Measurements from ENCODE around the gene SGPP2. TPM values are rescaled to one million over a fixed set of nuclear protein-coding genes. Genes with fewer than 3 reads are reported as not detected.
A peak's percentile ranks its signal among the peaks of the same experiment; 100 is the strongest.

Gene SGPP2
- total RNA-seq, 6 donors from 2014 or later = 5.2 to 85.9 (median 21.8) TPM

DNA sequence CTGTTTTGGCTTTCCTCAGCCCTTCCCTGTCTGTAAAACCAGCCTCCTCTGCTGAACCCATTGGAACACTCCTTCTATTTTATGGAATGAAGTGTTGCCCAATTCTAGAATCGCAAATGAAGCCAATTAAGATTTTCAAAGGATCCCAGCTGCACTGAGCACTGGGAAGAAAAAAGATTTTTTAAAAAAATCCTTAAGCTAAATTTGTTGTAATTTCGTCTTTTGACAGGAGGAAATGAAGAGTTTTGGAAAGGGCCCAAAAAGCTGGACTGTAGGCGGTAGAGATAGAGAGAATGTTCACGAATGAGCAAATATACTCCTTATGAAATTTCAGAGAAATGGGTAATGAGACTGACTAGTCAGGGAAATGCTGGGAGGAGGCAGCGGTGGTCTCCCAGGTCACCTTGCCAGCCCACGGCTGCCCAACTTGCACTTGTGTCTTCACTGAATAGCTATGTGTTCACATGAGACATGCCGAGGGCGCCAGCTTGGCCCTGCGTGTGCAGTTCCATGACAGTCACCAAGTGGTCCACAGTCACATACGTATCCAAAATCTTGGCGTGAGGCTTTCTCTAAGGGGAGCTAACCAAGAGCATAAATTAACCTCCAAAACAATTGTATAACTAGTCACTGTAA lies 69.9 kb downstream of the SGPP2 start:
- ATAC-seq (ENCODE audit: low FRiP score in 2 of 2) (no peak), DNase-seq (peak in 1 of 2 donors; percentile 35)
- no peaks in the 10 kb centered on the region for H3K9me3 ChIP-seq
- WGBS, 2 donors = 77 to 86% methylated on average over 11 of the region's 11 CpGs
- no peaks in the 10 kb centered on the region for H3K4me1 ChIP-seq
- H3K27ac ChIP-seq = no peak overlapping the region
- H3K4me3 ChIP-seq = no peak overlapping the region
- H3K27me3 ChIP-seq = no peaks in the 10 kb centered on the region
- no peaks in the 10 kb centered on the region for H3K36me3 ChIP-seq
- TF ChIP-seq POLR2AphosphoS5 (IDR thresholded peaks at IDR 0.05) = no peak
- no peak for TF ChIP-seq CTCF (IDR thresholded peaks at IDR 0.05)
- no peak for TF ChIP-seq EP300 (IDR thresholded peaks at IDR 0.05)
- no peak for TF ChIP-seq POLR2A (IDR thresholded peaks at IDR 0.05)

- WGBS, 2 donors = 85 to 88% methylated on average over 1 of the region's 1 CpG
- Histone ChIP-seq H3K9me3 (no peaks in the 10 kb centered on the region), H3K4me1 (no peaks in the 10 kb centered on the region), H3K27me3 (no peaks in the 10 kb centered on the region), H3K27ac (no peak overlapping the region), H3K4me3 (no peak overlapping the region), H3K36me3 (no peaks in the 10 kb centered on the region)
- TF ChIP-seq POLR2AphosphoS5 (IDR thresholded peaks at IDR 0.05) (no peak), CTCF (IDR thresholded peaks at IDR 0.05) (no peak), POLR2A (IDR thresholded peaks at IDR 0.05) (no peak), EP300 (IDR thresholded peaks at IDR 0.05) (no peak)
- ATAC-seq (ENCODE audit: low FRiP score in 2 of 2) (no peak), DNase-seq (no peak)
These were observed 71.0 kb downstream of the SGPP2 start for GRCh38 chr2:222495388-222495787.

- Histone ChIP-seq H3K27ac (no peak overlapping the region), H3K9me3 (no peaks in the 10 kb centered on the region), H3K4me3 (no peak overlapping the region), H3K4me1 (no peaks in the 10 kb centered on the region), H3K36me3 (no peaks in the 10 kb centered on the region), H3K27me3 (no peaks in the 10 kb centered on the region)
- no peak for TF ChIP-seq CTCF (IDR thresholded peaks at IDR 0.05)
- TF ChIP-seq POLR2A (IDR thresholded peaks at IDR 0.05) = no peak
- TF ChIP-seq EP300 (IDR thresholded peaks at IDR 0.05) = no peak
- no peak for TF ChIP-seq POLR2AphosphoS5 (IDR thresholded peaks at IDR 0.05)
- DNase-seq (no peak), ATAC-seq (ENCODE audit: low FRiP score in 2 of 2) (no peak)
- WGBS, 2 donors = 67 to 68% methylated on average over 3 of the region's 3 CpGs
These were observed 74.9 kb downstream of the SGPP2 start for GRCh38 chr2:222499226-222499625.

DNA sequence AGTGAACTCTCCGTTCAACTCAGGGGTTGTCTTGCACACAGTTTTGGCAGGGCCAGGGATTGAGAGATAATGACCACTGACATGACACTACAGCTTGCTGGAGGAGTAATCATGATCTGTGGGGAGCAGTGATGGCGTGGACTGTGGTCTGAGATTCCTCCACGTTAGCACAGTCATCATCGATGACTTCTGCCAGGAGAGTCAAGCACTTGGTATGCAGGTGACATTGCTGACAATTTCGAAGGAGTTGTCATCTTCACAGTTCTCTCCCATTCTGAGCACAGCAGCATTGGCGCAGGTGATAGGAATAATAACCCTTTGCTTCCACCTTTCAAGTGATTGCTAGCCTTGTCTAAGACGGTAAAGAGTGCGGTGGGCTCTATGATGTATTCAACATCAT lies 79.8 kb downstream of the SGPP2 start:
- no peak for ATAC-seq (ENCODE audit: low FRiP score in 2 of 2)
- Histone ChIP-seq H3K27ac (no peak overlapping the region), H3K36me3 (no peaks in the 10 kb centered on the region), H3K4me3 (no peak overlapping the region), H3K9me3 (no peaks in the 10 kb centered on the region), H3K27me3 (no peaks in the 10 kb centered on the region), H3K4me1 (no peaks in the 10 kb centered on the region)
- no peak for TF ChIP-seq CTCF (IDR thresholded peaks at IDR 0.05)
- no peak for TF ChIP-seq POLR2AphosphoS5 (IDR thresholded peaks at IDR 0.05)
- no peak for TF ChIP-seq POLR2A (IDR thresholded peaks at IDR 0.05)
- TF ChIP-seq EP300 (IDR thresholded peaks at IDR 0.05) = no peak
- DNase-seq = no peak
- 83 to 88% methylated on average over 8 of the region's 8 CpGs for WGBS, 2 donors

DNA sequence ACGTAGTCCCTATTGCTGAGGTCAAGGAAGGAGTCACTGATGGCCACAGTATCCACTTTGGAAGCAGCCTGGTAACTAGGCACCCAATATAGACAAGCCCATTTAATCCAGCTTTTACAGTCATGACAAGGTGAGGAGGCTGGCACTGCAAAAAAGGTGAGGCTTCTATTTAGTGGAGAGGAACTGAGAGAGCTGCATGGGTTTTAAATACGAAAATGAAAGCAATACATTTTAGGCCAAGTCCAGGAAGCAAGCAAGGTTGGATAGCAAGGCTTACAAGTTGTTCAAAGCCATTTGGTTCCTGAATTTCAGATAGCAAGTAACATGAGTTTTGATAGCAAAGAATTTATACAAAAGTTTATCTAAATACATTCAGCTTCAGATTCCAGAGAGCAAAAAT lies 80.4 kb downstream of the SGPP2 start:
- 65 to 76% methylated on average over 2 of the region's 2 CpGs for WGBS, 2 donors
- DNase-seq (no peak), ATAC-seq (ENCODE audit: low FRiP score in 2 of 2) (no peak)
- Histone ChIP-seq H3K9me3 (no peaks in the 10 kb centered on the region), H3K27ac (no peak overlapping the region), H3K36me3 (no peaks in the 10 kb centered on the region), H3K4me3 (no peak overlapping the region), H3K4me1 (no peaks in the 10 kb centered on the region), H3K27me3 (no peaks in the 10 kb centered on the region)
- TF ChIP-seq EP300 (IDR thresholded peaks at IDR 0.05) (no peak), POLR2AphosphoS5 (IDR thresholded peaks at IDR 0.05) (no peak), POLR2A (IDR thresholded peaks at IDR 0.05) (no peak), CTCF (IDR thresholded peaks at IDR 0.05) (no peak)
